Type B pancreatic cell (in vitro differentiated cells): ENCODE measurements around the gene GAPDH. TPM values are rescaled to one million over a fixed set of nuclear protein-coding genes. Genes with fewer than 3 reads are reported as not detected.
"Not testable (repeated sequence)": the region's sequence is repeated elsewhere in the genome, so short reads cannot be mapped to it uniquely, and the experiment has no call there.

Experiments
- DNase-seq: peaks from one replicate; pipeline ENCODE4 v3.0.0; 2021; ENCODE audit warnings: mixed read lengths; ENCODE audit not compliant: unreplicated experiment; ENCODE audit errors: extremely low spot score
- H3K27ac Mint-ChIP-seq: 2 replicates; pipeline ENCODE4 v1.8.0; 2021; ENCODE audit warnings: mild to moderate bottlenecking, mixed read lengths
- H3K27me3 Mint-ChIP-seq: 2 replicates; pipeline ENCODE4 v1.8.0; 2021; ENCODE audit warnings: mixed read lengths
- H3K36me3 Mint-ChIP-seq: 2 replicates; pipeline ENCODE4 v1.8.0; 2021; ENCODE audit warnings: mixed read lengths
- H3K4me1 Mint-ChIP-seq: one replicate; pipeline ENCODE4 v1.8.0; 2021; ENCODE audit warnings: mixed read lengths; ENCODE audit not compliant: unreplicated experiment
- H3K4me3 Mint-ChIP-seq: 2 replicates; pipeline ENCODE4 v1.8.0; 2021; ENCODE audit warnings: mild to moderate bottlenecking, mixed read lengths
- H3K9me3 Mint-ChIP-seq: 2 replicates; pipeline ENCODE4 v1.8.0; 2021; ENCODE audit warnings: mixed read lengths
- total RNA-seq: library from RNA; stranded (reverse); gene quantifications from 2 replicates; pipeline ENCODE4 v1.2.1, GENCODE V29; 2021; ENCODE audit warnings: low replicate concordance
- TF ChIP-seq, protein P1 (sequence below): fragments of 200-600 bp; sonication (generic); conservative IDR thresholded peaks from 2 replicates; pipeline ENCODE4 v1.5.0; 2021; ENCODE audit warnings: antibody characterized with exemption, mild to moderate bottlenecking

Gene GAPDH
- total RNA-seq, 1 donor from 2014 or later = 2,317 TPM

DNA sequence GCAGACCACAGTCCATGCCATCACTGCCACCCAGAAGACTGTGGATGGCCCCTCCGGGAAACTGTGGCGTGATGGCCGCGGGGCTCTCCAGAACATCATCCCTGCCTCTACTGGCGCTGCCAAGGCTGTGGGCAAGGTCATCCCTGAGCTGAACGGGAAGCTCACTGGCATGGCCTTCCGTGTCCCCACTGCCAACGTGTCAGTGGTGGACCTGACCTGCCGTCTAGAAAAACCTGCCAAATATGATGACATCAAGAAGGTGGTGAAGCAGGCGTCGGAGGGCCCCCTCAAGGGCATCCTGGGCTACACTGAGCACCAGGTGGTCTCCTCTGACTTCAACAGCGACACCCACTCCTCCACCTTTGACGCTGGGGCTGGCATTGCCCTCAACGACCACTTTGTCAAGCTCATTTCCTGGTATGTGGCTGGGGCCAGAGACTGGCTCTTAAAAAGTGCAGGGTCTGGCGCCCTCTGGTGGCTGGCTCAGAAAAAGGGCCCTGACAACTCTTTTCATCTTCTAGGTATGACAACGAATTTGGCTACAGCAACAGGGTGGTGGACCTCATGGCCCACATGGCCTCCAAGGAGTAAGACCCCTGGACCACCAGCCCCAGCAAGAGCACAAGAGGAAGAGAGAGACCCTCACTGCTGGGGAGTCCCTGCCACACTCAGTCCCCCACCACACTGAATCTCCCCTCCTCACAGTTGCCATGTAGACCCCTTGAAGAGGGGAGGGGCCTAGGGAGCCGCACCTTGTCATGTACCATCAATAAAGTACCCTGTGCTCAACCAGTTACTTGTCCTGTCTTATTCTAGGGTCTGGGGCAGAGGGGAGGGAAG is 3.5 kb downstream of the GAPDH start:
- Mint-ChIP-seq H3K4me1 (peaks cover 45% of the 10 kb centered on the region), H3K4me3 (peak overlapping the region; percentile 97), H3K36me3 (peaks cover 28% of the 10 kb centered on the region), H3K27ac (peak overlapping the region; percentile 100)
- TF ChIP-seq, protein P1, sequence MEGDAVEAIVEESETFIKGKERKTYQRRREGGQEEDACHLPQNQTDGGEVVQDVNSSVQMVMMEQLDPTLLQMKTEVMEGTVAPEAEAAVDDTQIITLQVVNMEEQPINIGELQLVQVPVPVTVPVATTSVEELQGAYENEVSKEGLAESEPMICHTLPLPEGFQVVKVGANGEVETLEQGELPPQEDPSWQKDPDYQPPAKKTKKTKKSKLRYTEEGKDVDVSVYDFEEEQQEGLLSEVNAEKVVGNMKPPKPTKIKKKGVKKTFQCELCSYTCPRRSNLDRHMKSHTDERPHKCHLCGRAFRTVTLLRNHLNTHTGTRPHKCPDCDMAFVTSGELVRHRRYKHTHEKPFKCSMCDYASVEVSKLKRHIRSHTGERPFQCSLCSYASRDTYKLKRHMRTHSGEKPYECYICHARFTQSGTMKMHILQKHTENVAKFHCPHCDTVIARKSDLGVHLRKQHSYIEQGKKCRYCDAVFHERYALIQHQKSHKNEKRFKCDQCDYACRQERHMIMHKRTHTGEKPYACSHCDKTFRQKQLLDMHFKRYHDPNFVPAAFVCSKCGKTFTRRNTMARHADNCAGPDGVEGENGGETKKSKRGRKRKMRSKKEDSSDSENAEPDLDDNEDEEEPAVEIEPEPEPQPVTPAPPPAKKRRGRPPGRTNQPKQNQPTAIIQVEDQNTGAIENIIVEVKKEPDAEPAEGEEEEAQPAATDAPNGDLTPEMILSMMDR = peak; percentile 94
- H3K9me3 Mint-ChIP-seq, H3K27me3 Mint-ChIP-seq: not testable (repeated sequence)
- peak; percentile 84 for DNase-seq

DNA sequence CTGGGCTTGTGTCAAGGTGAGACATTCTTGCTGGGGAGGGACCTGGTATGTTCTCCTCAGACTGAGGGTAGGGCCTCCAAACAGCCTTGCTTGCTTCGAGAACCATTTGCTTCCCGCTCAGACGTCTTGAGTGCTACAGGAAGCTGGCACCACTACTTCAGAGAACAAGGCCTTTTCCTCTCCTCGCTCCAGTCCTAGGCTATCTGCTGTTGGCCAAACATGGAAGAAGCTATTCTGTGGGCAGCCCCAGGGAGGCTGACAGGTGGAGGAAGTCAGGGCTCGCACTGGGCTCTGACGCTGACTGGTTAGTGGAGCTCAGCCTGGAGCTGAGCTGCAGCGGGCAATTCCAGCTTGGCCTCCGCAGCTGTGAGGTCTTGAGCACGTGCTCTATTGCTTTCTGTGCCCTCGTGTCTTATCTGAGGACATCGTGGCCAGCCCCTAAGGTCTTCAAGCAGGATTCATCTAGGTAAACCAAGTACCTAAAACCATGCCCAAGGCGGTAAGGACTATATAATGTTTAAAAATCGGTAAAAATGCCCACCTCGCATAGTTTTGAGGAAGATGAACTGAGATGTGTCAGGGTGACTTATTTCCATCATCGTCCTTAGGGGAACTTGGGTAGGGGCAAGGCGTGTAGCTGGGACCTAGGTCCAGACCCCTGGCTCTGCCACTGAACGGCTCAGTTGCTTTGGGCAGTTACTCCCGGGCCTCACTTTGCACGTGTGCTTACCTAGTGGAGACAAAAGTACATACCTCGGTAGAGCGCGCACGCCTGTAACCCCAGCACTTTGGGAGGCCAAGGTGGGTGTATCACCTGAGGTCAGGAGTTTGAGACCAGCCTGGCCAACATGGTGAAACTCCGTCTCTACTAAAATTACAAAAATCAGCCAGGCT is 4.3 kb downstream of the GAPDH start:
- Mint-ChIP-seq H3K36me3 (peaks cover 28% of the 10 kb centered on the region), H3K27ac (peak overlapping the region; percentile 100), H3K9me3 (no peaks in the 10 kb centered on the region), H3K27me3 (peaks cover 6% of the 10 kb centered on the region), H3K4me1 (peaks cover 40% of the 10 kb centered on the region), H3K4me3 (peak overlapping the region; percentile 97)
- TF ChIP-seq, protein P1 = no peak
- DNase-seq = no peak

DNA sequence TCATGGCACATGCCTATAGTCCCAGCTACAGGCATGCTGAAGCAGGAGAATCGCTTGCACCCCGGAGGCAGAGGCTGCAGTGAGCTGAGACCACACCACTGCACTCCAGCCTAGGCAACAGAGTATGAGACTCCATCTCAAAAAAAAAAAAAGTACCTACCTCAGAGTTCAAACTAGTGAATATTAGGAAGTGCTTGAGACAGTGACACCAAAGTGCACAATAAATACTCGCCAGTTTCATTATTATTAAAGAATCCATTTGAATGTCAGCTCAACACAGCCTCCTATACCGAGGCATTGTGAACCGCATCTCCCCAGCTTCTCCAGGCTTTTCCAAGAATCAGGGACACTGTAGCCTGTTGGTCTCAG is 5.0 kb downstream of the GAPDH start:
- peak overlapping the region; percentile 76 for H3K4me3 Mint-ChIP-seq
- DNase-seq = no peak
- no peaks in the 10 kb centered on the region for H3K9me3 Mint-ChIP-seq
- H3K27ac Mint-ChIP-seq = peak overlapping the region; percentile 100
- TF ChIP-seq, protein P1 = no peak
- H3K36me3 Mint-ChIP-seq = peaks cover 29% of the 10 kb centered on the region
- peaks cover 40% of the 10 kb centered on the region for H3K4me1 Mint-ChIP-seq
- H3K27me3 Mint-ChIP-seq = peaks cover 6% of the 10 kb centered on the region

DNA sequence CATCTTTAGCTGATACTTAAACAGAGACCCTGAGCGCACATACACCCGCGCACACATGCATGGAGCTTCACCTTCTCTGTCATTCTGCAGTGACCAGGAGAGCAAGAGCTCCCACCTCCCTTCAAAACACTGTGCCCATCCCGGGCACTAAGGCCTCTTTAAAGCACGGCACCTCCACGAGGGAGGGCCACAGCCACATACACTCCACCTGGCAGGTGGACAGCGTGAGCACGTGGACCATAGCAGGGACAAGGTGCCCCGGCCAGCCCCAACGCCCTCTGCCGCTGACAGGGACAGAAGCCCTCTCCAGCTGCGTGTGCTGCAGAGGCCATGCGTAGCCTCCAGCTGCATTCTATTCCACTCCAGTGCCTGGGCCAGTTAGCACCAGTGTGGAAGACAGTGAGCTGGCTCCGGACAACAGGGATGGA is 5.4 kb downstream of the GAPDH start:
- TF ChIP-seq, protein P1 = no peak
- H3K27me3 Mint-ChIP-seq = peaks cover 6% of the 10 kb centered on the region
- peaks cover 40% of the 10 kb centered on the region for H3K4me1 Mint-ChIP-seq
- H3K9me3 Mint-ChIP-seq = no peaks in the 10 kb centered on the region
- H3K27ac Mint-ChIP-seq = peak overlapping the region; percentile 100
- H3K36me3 Mint-ChIP-seq = peaks cover 32% of the 10 kb centered on the region
- DNase-seq = no peak
- H3K4me3 Mint-ChIP-seq = peak overlapping the region; percentile 76

DNA sequence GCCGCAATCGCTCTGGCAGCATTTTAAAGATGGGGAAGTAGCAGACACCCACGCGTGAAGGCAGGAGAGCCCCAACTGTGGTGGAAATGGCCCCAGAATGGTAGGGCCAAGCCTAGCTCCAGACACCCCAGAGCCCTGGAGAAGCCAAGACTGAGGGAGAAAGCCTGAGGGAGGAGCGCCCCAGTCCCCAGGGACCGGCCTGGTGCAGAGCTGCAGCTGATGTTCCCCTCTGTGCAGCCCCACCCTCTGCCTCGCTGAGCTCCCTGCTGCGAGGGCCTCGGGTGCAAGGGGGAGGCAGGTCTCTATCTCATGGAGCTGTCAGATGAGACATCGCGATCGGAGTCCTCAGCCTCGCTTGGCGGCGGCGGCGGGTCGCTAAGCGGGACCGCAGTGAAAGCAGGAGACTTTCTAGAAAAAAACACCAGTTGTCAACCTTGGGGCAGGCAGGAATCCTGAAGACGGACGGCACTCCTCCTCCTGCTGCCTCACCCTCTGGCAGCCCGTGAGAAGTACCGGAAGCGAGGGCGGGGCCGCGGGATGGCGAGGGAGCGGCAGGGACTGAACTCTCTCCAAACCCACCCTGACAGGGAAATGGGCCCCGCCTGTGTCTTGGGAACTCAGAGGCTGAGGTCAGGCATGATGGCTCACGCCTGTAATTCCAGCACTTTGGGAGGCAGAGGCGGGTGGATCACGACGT is 6.0 kb downstream of the GAPDH start:
- H3K27me3 Mint-ChIP-seq = peaks cover 5% of the 10 kb centered on the region
- peaks cover 28% of the 10 kb centered on the region for H3K36me3 Mint-ChIP-seq
- peak overlapping the region; percentile 100 for H3K27ac Mint-ChIP-seq
- TF ChIP-seq, protein P1 = no peak
- H3K4me3 Mint-ChIP-seq = peak overlapping the region; percentile 76
- DNase-seq = peak; percentile 84
- H3K9me3 Mint-ChIP-seq = no peaks in the 10 kb centered on the region
- peaks cover 40% of the 10 kb centered on the region for H3K4me1 Mint-ChIP-seq
